Activated CD8-positive, alpha-beta T cell treated with anti-CD3 and anti-CD28 coated beads for 36 hours (primary cell): Measurements from ENCODE around the gene SLC43A3. TPM values are rescaled to one million over a fixed set of nuclear protein-coding genes. Genes with fewer than 3 reads are reported as not detected.

ENCODE experiments used
- ATAC-seq: fragments of 200-7000 bp; cut with Tn5 transposase; one replicate; pipeline ENCODE4 v1.10.0; 2021; ENCODE audit warnings: mild to moderate bottlenecking, moderate library complexity
- CTCF ChIA-PET: fragments of 350-600 bp; sonication (Branson Sonifier 250); formaldehyde crosslinking; loops from one replicate; lab custom pipeline; 2021; ENCODE audit warnings: antibody characterized with exemption; lab: Charles Lee
- POLR2A ChIA-PET: fragments of 350-600 bp; sonication (Branson Sonifier 250); formaldehyde crosslinking; loops from one replicate; lab custom pipeline; 2021; ENCODE audit warnings: antibody characterized with exemption; lab: Charles Lee
- DNase-seq: peaks from one replicate; pipeline ENCODE4 v3.0.0-alpha.2; 2020
- H3K27ac Mint-ChIP-seq: one replicate; pipeline ENCODE4 v1.8.0; 2021; ENCODE audit warnings: mild to moderate bottlenecking, mixed read lengths
- H3K27me3 Mint-ChIP-seq: one replicate; pipeline ENCODE4 v1.8.0; 2021; ENCODE audit warnings: mixed read lengths
- H3K36me3 Mint-ChIP-seq: one replicate; pipeline ENCODE4 v1.8.0; 2021; ENCODE audit warnings: low read depth, mixed read lengths
- H3K4me1 Mint-ChIP-seq: one replicate; pipeline ENCODE4 v1.8.0; 2021; ENCODE audit warnings: low read depth, mixed read lengths
- H3K4me3 Mint-ChIP-seq: one replicate; pipeline ENCODE4 v1.8.0; 2021; ENCODE audit warnings: mild to moderate bottlenecking, moderate library complexity, mixed read lengths
- H3K9me3 Mint-ChIP-seq: one replicate; pipeline ENCODE4 v1.8.0; 2021; ENCODE audit warnings: mixed read lengths
- CTCF ChIP-seq: fragments of 200-600 bp; IDR thresholded peaks from one replicate; pipeline ENCODE4 v1.8.0; 2022; ENCODE audit warnings: antibody characterized with exemption, mild to moderate bottlenecking
- intact Hi-C: fragments of 100-400 bp; cut with micrococcal nuclease; formaldehyde crosslinking; loops from one replicate; pipeline ENCODE4 v1.10.0; 2022
- total RNA-seq, 2 experiments: library from RNA; stranded (reverse); gene quantifications; one replicate each; pipeline ENCODE4 v1.2.3, GENCODE V29; 2021

SLC43A3 gene
- total RNA-seq = 100 to 1,000 TPM; 294 to 300 TPM

- no peaks in the 10 kb centered on the region for H3K9me3 Mint-ChIP-seq
- H3K4me3 Mint-ChIP-seq = peak within 1 kb of the TSS; percentile 92
- ChIA-PET CTCF (interaction anchor here (0.9 to 7.1 kb wide), 10 partner anchors 9 to 103 kb away, joined by 3 to 84 read pairs (median 4); partner anchors contain the start of gene TIMM10), POLR2A (interaction anchor here (0.6 to 15.1 kb wide), 15 partner anchors 8 to 102 kb away, joined by 3 to 264 read pairs (median 4); partner anchors contain the start of genes RTN4RL2, SLC43A1 and TNKS1BP1)
- DNase-seq (peak; percentile 85), ATAC-seq (peak; percentile 74)
- TF ChIP-seq CTCF = no peak
- intact Hi-C loops = no loop called here
- no peaks in the 10 kb centered on the region for H3K27me3 Mint-ChIP-seq
- peak within 1 kb of the TSS; percentile 95 for H3K27ac Mint-ChIP-seq
- H3K4me1 Mint-ChIP-seq = peaks cover 34% of the 10 kb centered on the region
- peaks cover 51% of the 10 kb centered on the region for H3K36me3 Mint-ChIP-seq
These were observed at the start of gene SLC43A3 for GRCh38 chr11:57426929-57427726. SLC43A3 (minus strand) TSS chr11:57427121; CDS start chr11:57426172, 949 bp downstream.

- peaks cover 31% of the 10 kb centered on the region for H3K4me1 Mint-ChIP-seq
- intact Hi-C loops = loop anchor here (5.0 kb wide), 1 partner anchor 129 kb away; no protein-coding TSS in a partner anchor
- DNase-seq (peak; percentile 54), ATAC-seq (peak; percentile 25)
- peak overlapping the region; percentile 79 for H3K4me3 Mint-ChIP-seq
- TF ChIP-seq CTCF = no peak
- POLR2A ChIA-PET = interaction anchor here (1.0 to 1.1 kb wide), 2 partner anchors 76 to 140 kb away, joined by 3 read pairs; no protein-coding TSS in a partner anchor
- CTCF ChIA-PET = interaction anchor here (0.9 to 9.7 kb wide), 9 partner anchors 12 to 168 kb away, joined by 3 to 254 read pairs (median 5); partner anchors contain the start of gene RTN4RL2
- H3K27me3 Mint-ChIP-seq = peaks cover 10% of the 10 kb centered on the region
- no peaks in the 10 kb centered on the region for H3K9me3 Mint-ChIP-seq
- H3K36me3 Mint-ChIP-seq = no peaks in the 10 kb centered on the region
- H3K27ac Mint-ChIP-seq = peak overlapping the region; percentile 85
These were observed 49.3 kb upstream of the SLC43A3 start for GRCh38 chr11:57476047-57476756.

- Mint-ChIP-seq H3K36me3 (no peaks in the 10 kb centered on the region), H3K4me1 (peaks cover 31% of the 10 kb centered on the region), H3K27ac (peak overlapping the region; percentile 85), H3K9me3 (no peaks in the 10 kb centered on the region), H3K4me3 (peak overlapping the region; percentile 79), H3K27me3 (peaks cover 5% of the 10 kb centered on the region)
- POLR2A ChIA-PET = interaction anchor here (1.1 kb wide), 1 partner anchor 139 kb away, joined by 3 read pairs; no protein-coding TSS in a partner anchor
- DNase-seq (no peak), ATAC-seq (no peak)
- intact Hi-C loops = loop anchor here (5.0 kb wide), 1 partner anchor 128 kb away; no protein-coding TSS in a partner anchor
- no peak for TF ChIP-seq CTCF
- CTCF ChIA-PET = interaction anchor here (0.8 to 9.4 kb wide), 7 partner anchors 7 to 125 kb away, joined by 3 to 254 read pairs (median 9); partner anchors contain the start of gene RTN4RL2
These were observed 48.7 kb upstream of the SLC43A3 start for GRCh38 chr11:57475671-57476046.

- no peaks in the 10 kb centered on the region for H3K9me3 Mint-ChIP-seq
- DNase-seq (no peak), ATAC-seq (no peak)
- ChIA-PET CTCF (interaction anchor here (0.8 to 4.4 kb wide), 8 partner anchors 8 to 124 kb away, joined by 3 to 73 read pairs (median 6); no protein-coding TSS in a partner anchor), POLR2A (interaction anchor here (0.7 to 1.8 kb wide), 4 partner anchors 12 to 24 kb away, joined by 3 to 12 read pairs (median 5); no protein-coding TSS in a partner anchor)
- no peaks in the 10 kb centered on the region for H3K36me3 Mint-ChIP-seq
- intact Hi-C loops = loop anchor here (5.0 kb wide), 1 partner anchor 128 kb away; no protein-coding TSS in a partner anchor
- H3K27ac Mint-ChIP-seq = no peak overlapping the region
- peak overlapping the region; percentile 47 for H3K4me3 Mint-ChIP-seq
- no peak for TF ChIP-seq CTCF
- H3K27me3 Mint-ChIP-seq = peaks cover 5% of the 10 kb centered on the region
- peaks cover 29% of the 10 kb centered on the region for H3K4me1 Mint-ChIP-seq
These were observed 48.3 kb upstream of the SLC43A3 start for GRCh38 chr11:57475191-57475590.
